Fibroblast of pulmonary artery (primary cell): ENCODE data around the gene APBB1IP.

Experiments
- DNase-seq: peaks from one replicate; pipeline ENCODE4 v3.0.0-alpha.2; 2010; ENCODE audit warnings: low read depth
- H3K4me3 ChIP-seq: replicated peaks from 2 replicates; pipeline ENCODE4 v1.5.1; 2011; ENCODE audit warnings: low read depth, mild to moderate bottlenecking, control low read depth, low read length, moderate library complexity
- CTCF ChIP-seq: IDR thresholded peaks from 2 replicates; pipeline ENCODE4 v1.5.1; 2011; ENCODE audit warnings: mild to moderate bottlenecking, control low read depth, low read length, inconsistent platforms; ENCODE audit errors: missing control alignments

Gene APBB1IP

DNA sequence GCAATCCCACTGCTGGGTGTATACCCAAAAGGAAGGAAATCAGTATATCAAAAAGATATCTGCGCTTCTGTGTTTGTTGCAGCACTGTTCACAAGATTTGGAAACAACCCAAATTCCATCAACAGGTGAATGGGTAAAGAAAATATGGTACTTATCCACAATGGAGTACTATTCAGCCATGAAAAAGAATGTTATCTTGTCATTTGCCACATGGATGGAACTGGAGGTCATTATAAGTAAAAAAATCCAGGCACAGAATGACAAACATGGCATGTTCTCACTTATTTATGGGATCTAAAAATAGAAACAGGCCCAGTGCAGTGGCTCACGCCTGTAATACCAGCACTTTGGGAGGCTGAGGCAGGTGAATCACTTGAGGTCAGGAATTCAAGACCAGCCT is 15.7 kb downstream of the APBB1IP start:
- no peak for DNase-seq
- TF ChIP-seq CTCF = no peak
- H3K4me3 ChIP-seq = no peak overlapping the region

- TF ChIP-seq CTCF = no peak
- no peak for DNase-seq
- no peak overlapping the region for H3K4me3 ChIP-seq
These were observed 16.8 kb downstream of the APBB1IP start for GRCh38 chr10:26454891-26455290.

DNA sequence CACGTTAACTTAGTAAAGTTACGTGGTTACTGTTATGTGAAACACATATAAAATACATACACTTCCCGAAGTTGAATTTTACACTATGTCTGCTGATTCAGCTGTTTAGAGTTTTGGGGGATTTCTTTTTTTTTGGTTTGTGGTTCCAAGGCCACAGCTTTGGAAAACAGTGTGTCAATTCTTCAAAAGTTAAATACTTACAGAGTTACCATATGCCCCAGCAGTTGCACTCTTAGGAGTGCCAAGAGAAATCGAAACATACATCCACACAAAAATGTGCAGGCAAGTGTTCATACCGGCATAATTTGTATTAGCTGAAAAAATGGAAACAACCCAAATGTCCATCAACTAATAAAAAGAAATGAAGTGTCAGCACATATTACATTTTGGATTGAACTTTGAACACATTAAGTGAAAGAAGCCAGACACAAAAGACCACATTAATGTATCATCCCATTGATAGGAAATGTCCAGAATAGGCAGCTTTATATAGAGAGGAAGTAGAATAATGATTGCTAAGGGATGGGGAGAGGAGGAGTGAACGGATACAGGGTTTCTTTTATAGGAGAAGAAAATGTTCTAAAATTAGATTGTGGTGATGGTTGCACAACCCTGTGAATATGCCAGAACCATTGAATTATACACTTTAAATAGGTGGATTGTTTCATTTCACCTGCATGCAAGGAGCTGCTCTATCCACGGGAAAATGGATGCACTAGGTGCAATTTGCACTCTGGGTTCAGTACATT is 17.6 kb downstream of the APBB1IP start:
- TF ChIP-seq CTCF = no peak
- peak; percentile 5 for DNase-seq
- H3K4me3 ChIP-seq = no peak overlapping the region

- H3K4me3 ChIP-seq = no peak overlapping the region
- DNase-seq = no peak
- TF ChIP-seq CTCF = no peak
These were observed 18.9 kb downstream of the APBB1IP start for GRCh38 chr10:26457088-26457487.

DNA sequence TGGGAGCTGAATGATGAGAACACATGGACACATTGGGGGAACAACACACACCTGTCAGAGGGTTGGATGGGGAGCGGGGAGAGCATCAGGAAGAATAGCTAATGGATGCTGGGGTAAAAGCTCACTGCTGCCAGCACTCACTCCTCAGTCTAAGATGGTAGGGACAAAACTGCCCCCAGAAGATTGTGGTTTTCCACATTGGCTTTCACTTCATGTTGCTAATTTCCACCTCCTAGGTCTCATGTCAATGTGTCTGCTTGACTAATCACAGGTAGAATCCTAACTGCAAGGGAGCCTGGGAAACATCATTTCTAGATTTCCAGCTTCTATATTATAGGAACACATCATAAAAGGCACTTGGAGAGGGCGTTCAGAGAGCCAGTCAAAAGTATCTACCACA is 22.6 kb downstream of the APBB1IP start:
- no peak overlapping the region for H3K4me3 ChIP-seq
- DNase-seq = no peak
- no peak for TF ChIP-seq CTCF

GRCh38 chr10:26463986-26464385 is 25.8 kb downstream of the APBB1IP start:
- no peak for DNase-seq
- TF ChIP-seq CTCF = no peak
- H3K4me3 ChIP-seq = no peak overlapping the region
